ENCODE data around the gene NRP2.

NRP2 gene

GRCh38 chr2:205758051-205758450, 75.8 kb downstream of the NRP2 start:
- DNase-seq, result no peak

DNA sequence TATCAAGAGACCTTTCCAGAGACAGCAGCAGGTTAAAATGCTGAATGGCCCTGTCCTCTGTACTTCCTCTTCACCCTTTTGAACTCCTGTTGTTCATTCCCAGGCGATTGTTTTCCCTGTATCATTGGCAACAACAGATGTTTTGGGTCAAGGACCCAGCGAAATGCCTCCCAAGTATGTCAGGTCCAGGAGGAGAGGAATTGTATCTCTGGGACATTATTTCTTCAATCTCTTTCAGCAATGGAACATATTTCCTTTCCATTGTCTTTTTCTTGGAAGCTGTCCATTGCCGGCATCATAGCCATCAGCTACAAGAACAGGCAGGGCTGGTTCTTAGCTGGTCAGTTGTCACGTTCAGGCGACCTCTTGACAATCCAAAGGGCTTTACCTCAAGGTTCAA, 76.2 kb downstream of the NRP2 start:
- DNase-seq, result no peak

- DNase-seq, result no peak
These were observed 77.0 kb downstream of the NRP2 start for GRCh38 chr2:205759257-205759656.

GRCh38 chr2:205759732-205760131, 77.4 kb downstream of the NRP2 start:
- DNase-seq, result no peak

GRCh38 chr2:205760157-205760556, 77.9 kb downstream of the NRP2 start:
- no peak for DNase-seq

DNA sequence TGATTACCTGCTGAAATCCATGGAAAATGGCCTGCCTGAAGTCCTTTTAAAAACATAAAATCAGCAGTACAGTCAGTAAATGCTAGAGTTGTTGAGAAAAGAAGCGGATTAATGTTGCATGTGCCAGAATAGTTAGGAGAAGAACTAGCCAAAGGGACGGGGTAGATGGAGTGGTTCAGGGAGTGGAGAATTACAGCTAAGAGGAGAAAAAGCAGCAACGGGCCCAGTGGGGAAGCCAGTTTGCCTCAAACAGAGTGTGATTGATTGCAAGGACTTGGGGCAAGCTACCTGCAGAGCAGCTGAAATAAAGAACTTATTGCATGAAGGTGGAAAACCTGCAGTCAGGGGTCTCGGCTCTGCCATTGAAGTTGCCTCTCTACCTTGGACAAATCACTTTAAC, 79.1 kb downstream of the NRP2 start:
- no peak for DNase-seq

DNA sequence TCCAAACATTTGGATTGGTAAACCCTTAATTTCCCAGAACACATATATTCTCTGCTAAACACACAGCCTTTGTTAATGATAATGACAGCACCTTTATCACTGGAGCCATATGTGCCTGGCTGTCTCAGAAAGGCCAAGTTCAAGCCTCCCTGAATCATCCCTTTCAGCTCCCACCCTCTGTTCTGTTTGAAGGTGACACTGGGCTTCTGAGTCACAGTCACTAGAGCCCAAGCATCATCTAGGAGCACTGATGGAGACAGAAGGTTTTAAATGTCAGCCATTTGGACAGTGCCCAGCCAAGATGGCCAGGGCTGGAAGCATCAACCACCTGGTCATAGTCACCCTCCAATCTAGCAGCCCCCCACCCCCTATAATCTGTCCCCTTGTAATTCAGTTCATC, 80.6 kb downstream of the NRP2 start:
- no peak for DNase-seq

DNA sequence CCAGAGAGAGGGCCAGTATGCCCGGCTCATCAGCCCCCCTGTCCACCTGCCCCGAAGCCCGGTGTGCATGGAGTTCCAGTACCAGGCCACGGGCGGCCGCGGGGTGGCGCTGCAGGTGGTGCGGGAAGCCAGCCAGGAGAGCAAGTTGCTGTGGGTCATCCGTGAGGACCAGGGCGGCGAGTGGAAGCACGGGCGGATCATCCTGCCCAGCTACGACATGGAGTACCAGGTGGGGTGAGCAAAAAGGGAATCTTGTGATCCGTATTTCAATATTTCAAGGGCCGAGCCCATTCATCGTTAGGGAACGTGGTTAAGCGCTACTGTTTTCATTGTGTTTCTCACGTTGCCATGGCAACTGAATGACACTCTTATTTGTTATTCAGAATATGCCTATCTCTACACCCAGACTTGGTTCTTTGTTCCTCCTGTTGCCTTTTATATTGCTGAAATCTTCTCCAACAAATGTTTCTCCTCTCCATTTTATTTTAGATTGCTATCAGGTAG, 81.5 kb downstream of the NRP2 start:
- no peak for DNase-seq

DNA sequence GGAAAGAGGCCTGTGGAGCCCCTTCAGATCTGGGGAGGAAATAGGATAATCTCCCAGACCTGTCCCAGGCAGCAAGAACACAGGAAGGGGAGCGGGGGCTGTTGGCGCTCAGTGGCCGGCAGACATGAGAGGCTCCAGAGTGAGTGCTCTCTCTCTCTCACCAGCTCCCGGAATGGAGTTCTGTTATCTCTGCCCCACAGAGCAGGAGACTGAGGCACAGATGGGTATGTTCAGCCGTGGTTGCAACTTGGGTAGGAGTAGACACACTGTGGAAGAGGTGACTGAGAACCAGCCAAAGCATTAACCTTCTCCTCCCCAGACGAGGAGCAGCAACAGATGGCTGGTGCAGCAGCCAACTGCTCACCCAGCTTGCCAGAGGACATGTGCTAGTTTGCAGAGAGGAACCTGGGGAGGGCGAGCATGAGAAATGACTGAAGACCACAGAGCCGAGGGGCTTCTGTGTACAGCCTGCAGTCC, 82.0 kb downstream of the NRP2 start:
- no peak for DNase-seq

DNA sequence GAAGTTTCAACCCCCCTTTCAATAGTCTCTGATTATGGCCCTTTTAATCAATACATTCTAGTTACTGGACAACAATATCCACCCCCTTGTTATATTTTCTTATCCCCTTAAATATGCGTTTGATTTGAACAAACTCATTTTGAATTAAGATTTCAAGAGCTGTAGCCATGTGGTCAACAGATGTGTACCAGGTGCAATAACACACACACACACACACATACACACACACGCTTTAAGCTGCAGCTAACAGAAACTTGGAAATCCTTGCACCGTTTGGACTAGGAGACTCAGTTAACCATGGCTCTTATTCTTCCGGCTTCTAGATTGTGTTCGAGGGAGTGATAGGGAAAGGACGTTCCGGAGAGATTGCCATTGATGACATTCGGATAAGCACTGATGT, 82.8 kb downstream of the NRP2 start:
- no peak for DNase-seq

GRCh38 chr2:205766779-205767359, 84.6 kb downstream of the NRP2 start:
- peak; percentile 22 for DNase-seq

GRCh38 chr2:205767617-205768016, 85.3 kb downstream of the NRP2 start:
- DNase-seq, result no peak

- no peak for DNase-seq
These were observed 86.0 kb downstream of the NRP2 start for GRCh38 chr2:205768341-205768740.

DNA sequence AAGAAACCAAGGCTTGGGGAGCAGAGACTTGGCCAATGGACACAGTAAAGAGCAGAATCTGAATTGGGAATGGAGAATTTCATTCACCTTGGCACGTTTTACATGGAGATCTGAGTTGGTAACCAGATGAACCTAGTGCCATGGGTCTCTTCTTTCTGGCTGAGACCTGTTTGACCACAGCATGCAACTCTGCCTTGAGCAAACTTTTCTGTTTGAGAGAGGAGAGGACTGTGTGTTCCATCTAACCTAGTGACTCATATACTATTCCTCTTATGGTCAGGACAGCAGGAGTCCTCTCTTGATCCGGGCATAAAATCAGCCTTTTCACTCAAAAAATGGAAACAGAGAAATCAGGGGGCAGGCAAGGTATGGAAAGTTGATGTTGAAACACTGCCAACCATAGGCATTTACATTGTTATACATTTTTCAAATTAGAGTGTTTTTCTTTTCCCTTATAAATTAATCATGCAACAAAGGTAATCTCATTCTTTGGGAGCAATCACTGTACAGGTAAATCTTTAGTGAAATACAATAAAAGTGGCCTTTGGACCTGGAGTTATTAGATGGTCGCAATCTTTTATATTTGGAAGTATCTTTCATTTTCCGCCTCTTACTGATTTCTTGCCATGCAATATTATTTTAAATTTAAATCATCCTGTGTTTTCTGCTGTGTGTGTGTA, 86.7 kb downstream of the NRP2 start:
- no peak for DNase-seq

DNA sequence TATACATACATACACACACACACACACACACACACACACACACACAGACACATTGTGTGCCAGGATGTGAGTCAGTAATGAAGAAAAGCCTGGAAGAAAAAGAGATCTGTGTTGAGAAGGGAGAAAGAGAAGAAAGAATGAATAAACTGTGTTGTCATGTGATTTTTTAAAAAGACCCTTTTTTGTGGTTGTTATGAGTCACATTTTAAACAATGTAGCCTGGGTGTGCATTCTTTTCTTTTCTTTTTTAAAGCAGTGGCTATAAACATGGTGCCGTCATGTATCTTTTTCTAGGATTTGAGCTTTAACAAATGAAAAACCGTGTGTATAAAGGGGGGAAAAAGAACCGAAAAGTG, 87.2 kb downstream of the NRP2 start:
- no peak for DNase-seq

DNA sequence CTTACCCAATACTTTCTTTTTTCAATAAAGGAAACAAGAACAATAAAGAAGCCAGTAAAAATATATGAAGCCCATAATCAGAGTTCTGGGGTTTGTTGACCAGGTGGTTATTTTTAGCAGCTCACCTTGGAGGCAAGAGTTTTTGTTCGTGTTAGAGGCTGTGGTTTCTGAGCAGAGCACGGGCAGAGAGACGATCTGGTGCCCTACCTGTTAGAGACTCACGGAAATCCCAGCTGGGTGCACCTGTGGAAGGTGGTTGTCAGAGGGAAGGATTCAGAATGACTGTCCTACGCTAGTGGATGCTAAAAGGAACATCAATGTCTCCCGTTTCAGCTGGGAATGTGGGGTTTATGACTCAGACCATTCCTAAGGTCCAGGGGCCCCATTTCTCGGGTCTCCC, 87.6 kb downstream of the NRP2 start:
- DNase-seq, result no peak

GRCh38 chr2:205770577-205770976, 88.3 kb downstream of the NRP2 start:
- DNase-seq, result no peak

- no peak for DNase-seq
These were observed 88.7 kb downstream of the NRP2 start for GRCh38 chr2:205771031-205771430.

- DNase-seq, result no peak
These were observed 89.4 kb downstream of the NRP2 start for GRCh38 chr2:205771666-205772065.

GRCh38 chr2:205772983-205773382, 90.7 kb downstream of the NRP2 start:
- DNase-seq, result no peak

DNA sequence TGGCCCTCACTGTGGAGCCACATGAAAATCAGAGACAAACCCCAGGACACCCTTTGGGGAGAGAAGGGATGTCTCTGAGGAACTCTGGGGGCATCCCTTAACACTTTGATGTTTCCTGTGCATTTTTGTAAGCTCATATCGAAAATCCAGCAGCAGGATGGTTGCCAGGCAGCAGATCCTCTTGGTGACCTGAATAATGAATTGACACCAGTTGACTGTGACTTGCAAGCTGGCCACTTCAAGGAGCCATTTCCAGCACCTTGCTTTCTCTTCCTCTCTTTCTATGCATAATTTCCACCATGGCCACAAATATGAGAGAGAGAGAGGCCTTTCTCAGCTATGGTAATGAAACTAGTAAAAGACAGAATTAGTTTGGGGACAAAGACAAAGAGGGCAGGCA, 91.7 kb downstream of the NRP2 start:
- DNase-seq, result no peak

- no peak for DNase-seq
These were observed 93.0 kb downstream of the NRP2 start for GRCh38 chr2:205775097-205775877.

- DNase-seq, result no peak
These were observed 93.8 kb downstream of the NRP2 start for GRCh38 chr2:205776139-205776538.

DNA sequence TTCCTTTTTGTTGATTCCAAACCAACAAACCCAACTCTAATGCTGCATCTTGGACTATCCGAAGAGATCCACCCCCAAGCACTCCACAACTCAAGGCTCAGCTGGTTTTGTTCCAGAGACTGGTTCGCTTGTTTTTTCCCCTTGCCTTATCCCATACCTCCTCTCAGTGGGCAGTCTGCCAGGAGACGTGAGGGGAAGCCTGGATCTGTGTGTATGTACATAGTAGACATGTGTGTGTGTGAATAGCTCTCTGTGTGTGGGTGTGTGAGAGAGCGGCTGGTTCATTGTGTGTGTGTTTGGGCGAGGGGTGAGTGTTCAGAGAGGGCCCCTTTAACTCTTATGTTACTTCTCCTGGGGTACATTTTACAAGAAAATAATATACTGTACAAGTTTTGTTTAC, 94.4 kb downstream of the NRP2 start:
- no peak for DNase-seq
